HepG2 (cell line): ENCODE measurements around the gene AP2S1.

Experiments
- CTCF ChIP-seq: sonication (generic); formaldehyde crosslinking; IDR thresholded peaks from 2 replicates; pipeline ENCODE4 v1.5.0; 2020; ENCODE audit warnings: mild to moderate bottlenecking, missing genetic modification reagents, moderate library complexity
- NFYB ChIP-seq: sonication (generic); formaldehyde crosslinking; IDR thresholded peaks from 2 replicates; pipeline ENCODE4 v1.4.0; 2020; ENCODE audit warnings: missing genetic modification reagents
- U2AF2 ChIP-seq: fragments of 200-400 bp; formaldehyde crosslinking; IDR thresholded peaks from 2 replicates; pipeline ENCODE4 v1.6.1; 2017; ENCODE audit warnings: low read depth, mild to moderate bottlenecking, low read length
- ZMYM4 ChIP-seq: sonication (generic); formaldehyde crosslinking; IDR thresholded peaks from 2 replicates; pipeline ENCODE4 v1.8.1; 2023; ENCODE audit warnings: mild to moderate bottlenecking, missing genetic modification reagents
- ZNF33B ChIP-seq: sonication (generic); formaldehyde crosslinking; IDR thresholded peaks from 2 replicates; pipeline ENCODE4 v1.5.1; 2020; ENCODE audit warnings: mild to moderate bottlenecking, missing genetic modification reagents
- ZNF343 ChIP-seq: sonication (generic); formaldehyde crosslinking; IDR thresholded peaks from 2 replicates; pipeline ENCODE4 v1.4.0; 2020; ENCODE audit warnings: mild to moderate bottlenecking, missing genetic modification reagents
- ZNF792 ChIP-seq: IDR thresholded peaks from 2 replicates; pipeline ENCODE4 v1.6.1; 2016
- TF ChIP-seq, protein P1 (sequence below): sonication (generic); formaldehyde crosslinking; IDR thresholded peaks from 2 replicates; pipeline ENCODE4 v1.8.1; 2023; ENCODE audit warnings: missing genetic modification reagents, inconsistent platforms, borderline replicate concordance

DNA sequence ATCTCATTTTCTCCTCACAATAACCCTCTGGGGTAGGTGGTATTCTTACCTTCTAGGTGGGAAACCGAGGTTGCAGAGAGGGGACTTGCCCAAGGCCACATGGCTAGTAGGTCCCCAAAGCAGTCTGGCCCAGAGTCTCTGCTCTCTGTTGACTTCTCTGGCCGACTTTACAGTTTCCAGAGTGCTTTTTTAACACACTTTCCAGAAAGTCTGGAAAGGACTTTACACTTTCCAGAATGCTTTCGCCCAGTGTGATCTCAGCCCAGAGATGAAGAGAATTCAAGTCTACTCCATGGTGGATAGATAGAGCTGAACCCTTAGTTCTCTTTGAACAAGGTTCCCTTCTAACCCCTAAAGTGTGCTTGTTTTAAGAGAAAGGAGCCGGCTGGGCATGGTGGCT lies 22.3 kb upstream of the AP2S1 start:
- TF ChIP-seq CTCF (CRISPR knock-in tag) = no peak
- no peak for TF ChIP-seq ZMYM4 (CRISPR knock-in tag)
- TF ChIP-seq, protein P1, sequence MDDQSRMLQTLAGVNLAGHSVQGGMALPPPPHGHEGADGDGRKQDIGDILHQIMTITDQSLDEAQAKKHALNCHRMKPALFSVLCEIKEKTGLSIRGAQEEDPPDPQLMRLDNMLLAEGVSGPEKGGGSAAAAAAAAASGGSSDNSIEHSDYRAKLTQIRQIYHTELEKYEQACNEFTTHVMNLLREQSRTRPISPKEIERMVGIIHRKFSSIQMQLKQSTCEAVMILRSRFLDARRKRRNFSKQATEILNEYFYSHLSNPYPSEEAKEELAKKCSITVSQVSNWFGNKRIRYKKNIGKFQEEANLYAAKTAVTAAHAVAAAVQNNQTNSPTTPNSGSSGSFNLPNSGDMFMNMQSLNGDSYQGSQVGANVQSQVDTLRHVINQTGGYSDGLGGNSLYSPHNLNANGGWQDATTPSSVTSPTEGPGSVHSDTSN = no peak
- TF ChIP-seq ZNF343 (CRISPR knock-in tag) = no peak
- TF ChIP-seq NFYB (CRISPR knock-in tag) = no peak
- TF ChIP-seq ZNF33B (CRISPR knock-in tag) = no peak
- no peak for TF ChIP-seq U2AF2
- no peak for TF ChIP-seq ZNF792 (CRISPR knock-in tag)
